Measurements from ENCODE around the gene HOXB8.

HOXB8 gene

DNA sequence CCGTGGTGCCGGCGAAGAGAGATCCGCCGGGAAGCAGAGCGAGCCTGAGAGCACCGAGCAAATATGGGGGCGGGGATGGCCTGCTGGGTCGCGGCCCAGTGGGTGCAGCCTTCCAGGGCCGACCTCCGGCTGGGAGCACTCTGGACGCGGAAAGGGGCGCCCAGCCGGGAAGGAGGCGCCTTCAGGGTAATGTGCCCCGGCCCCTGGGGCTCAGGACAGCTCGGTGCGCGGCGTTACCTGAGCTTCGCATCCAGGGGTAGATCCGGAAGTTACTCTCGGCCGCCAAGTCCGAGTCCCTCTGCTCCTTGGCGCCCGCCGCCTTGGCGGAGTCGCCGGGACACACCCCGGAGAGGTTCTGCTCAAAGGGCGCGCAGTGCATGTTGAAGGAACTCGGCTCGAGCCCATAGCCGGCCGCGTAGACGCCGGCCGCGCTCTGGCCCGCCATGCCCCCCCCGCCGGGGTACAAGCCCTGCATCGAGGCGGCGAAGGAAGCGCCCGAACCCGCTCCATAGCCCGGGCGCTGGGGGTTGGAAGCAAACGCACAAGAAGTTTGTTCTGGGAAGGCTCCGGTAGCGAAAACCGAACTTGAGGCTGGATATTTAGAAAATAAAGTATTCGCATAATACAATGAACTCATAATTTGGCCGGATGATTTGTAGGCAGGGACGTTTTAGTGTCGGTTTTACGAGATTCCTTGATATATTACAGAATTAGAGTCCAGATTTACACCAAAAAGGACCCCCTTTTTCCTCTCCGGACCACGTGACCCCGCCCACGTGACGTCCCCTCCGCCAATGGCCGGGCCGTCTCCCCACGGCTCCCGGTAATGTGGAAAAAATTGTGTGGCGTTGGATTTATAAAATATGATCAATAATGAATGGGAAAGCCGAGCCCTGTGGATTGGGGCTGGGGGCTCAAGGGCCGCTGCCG lies 4.5 kb downstream of the HOXB8 start, which contains the start of gene HOXB7:
HOXB7 (minus strand) TSS at position 736 of the 930 bp plus-strand sequence; CDS start at position 637, 99 bp downstream.
- DNase-seq = peak; percentile 75

DNA sequence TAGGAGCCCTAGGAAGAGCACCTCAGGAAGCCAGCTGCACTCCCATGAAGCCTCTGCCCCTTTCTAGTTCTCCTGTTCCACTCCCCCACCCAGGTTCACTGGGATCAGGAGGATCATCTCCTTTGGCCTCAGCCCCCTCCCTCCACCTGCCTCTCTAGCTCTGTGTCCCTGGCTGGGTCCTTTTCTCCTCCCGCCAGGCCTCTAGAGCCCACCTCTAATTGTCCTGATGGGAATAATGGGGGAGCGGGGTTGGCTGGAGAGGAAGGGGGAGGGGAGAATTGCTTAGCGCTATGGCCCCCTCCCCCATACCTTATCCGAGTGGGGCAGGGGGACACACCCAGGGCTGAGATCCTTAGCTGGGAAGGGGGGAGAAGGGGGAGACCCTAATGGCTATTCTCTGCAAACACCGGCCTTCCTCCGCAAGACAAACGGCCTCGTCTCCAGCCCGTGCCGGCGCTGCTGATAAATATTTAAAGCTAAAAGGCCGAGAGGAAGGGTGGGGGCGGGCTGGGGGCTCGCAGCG lies 5.3 kb downstream of the HOXB8 start:
- DNase-seq = no peak

DNA sequence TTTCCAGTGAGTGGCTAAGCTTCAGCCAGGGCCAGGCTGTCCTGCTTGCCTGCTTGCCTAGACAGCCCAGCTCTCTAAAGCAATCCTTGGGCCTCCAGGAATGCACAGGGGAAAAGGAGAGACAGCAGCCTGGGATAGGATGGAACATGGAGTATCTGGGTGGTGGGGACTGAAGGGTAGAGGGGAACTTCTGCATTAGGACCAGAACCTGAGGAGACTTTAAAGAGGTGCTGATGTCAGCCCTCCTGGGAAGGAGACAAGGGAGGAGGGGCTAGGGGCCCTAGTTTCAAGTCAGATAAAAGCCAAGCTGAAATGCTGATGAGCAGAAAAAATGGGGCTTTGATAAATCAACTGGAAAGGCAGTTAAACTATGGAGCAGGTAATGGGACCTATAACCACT lies 6.1 kb downstream of the HOXB8 start:
- DNase-seq = no peak

DNA sequence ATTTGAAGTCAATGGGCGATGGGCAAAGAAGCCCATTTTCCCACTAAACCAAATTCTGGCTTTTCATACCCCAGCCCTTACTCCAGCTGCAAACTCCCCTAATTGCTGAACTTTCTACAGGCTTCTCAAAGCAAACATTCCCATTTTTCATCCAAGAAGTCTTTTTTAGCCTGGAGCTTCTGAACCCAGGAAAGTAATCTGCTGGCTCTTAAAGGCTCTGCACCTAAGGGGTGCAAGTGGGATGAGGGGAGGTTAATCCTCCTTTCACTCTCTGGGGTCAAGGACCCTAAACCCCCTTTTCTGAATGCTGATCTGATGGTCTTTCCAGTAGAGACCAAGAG lies 6.6 kb downstream of the HOXB8 start:
- DNase-seq = no peak

DNA sequence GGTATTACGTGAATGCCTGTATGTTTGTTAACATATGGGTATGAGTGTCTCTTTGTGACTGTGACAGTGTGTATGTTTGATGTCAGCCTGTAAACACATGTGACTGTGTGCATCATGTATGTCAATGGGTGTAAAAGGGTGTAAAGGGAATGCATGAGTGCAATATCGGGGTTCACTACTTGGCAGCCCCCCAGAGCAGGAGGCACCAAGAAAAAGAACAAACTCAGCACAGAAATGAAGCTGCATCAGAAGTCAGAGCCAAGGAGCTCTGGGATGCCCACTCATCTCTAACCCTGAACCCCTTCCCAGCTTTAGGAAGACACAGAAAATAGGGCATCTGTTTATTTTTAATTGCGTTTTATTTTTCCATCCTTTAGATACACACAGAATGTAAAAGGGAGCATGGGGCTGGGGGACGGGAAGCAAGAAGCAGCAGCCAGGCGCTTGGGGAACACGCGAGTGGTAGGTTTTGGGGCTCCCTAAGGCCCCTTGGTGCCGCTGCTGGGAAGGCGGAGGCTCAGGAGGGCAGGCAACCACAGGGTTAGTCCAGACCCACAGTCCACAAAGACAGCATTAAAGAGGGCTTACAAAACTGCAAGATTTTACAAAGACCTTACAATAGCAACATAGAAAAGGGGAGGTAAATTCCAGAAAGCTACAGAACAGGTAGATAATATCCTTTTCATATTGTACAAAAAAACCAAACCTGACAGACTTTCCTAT lies 8.0 kb downstream of the HOXB8 start:
- no peak for DNase-seq

DNA sequence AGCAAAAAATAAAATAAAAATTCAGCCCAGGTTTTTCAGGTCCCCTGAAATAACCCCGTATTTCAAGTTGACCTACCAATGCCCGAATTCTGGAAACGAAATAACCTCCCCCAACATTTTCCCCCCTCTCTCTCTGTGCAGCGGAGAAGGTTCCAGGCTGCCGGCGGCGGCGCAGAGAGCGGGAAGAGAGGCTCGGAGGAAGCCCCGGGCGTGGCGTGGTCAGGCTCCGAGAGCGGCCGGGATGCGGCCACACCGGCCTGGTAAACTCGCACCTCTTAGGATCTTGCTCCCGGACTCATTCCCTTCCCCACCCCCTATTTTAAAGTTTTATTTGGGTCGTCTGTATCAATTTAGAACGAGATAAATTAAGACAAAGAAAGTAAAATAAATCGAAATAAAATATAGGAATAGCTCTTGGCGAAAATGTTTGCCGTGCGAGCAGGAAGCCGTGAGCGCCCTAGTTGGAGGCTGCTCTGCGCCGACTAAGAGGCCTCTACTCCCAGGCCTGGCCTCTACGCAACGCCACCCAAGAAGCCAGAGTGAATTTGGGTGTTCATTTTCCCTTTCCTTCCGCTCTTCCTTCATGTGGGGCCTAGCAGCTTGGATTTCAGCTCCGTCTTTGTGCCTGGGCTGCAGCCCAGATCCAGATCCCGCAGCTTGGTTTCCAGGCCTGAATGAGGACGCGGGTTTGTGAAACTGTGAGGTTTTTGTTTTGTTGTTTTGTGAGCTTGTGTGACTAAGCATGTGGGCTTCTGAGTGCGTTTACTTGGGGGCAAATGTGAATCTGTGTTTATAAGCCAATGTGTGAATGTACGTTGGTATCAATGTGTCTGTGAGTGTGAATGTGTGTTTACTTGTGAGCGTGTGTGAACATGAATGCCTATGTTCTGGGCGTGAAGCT lies 8.9 kb downstream of the HOXB8 start:
- no peak for DNase-seq

DNA sequence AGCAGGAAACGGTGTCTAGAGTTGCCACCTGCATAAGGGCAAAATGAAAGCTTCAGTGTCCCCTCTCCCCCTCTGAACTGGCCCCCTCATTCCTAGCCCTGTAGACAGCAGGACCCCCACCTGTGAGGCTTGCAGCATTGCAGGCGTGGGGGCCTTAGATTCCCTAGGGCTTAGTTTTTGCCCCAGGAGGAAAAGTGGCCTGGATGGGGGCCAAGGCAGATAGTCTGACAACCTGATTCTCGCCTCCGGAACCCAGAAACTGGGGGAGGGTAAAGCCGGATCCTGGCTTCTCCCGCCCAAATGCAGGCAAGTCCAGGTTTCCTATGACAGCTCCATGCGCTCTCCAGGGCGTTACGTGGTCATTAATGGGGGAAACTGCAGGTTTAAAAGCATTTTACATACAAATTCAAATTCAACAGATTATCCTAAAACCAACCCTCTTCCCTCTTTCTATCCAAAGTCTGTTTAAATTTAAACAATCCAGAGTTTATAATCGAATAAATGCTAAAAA lies 9.6 kb downstream of the HOXB8 start:
- DNase-seq = no peak

DNA sequence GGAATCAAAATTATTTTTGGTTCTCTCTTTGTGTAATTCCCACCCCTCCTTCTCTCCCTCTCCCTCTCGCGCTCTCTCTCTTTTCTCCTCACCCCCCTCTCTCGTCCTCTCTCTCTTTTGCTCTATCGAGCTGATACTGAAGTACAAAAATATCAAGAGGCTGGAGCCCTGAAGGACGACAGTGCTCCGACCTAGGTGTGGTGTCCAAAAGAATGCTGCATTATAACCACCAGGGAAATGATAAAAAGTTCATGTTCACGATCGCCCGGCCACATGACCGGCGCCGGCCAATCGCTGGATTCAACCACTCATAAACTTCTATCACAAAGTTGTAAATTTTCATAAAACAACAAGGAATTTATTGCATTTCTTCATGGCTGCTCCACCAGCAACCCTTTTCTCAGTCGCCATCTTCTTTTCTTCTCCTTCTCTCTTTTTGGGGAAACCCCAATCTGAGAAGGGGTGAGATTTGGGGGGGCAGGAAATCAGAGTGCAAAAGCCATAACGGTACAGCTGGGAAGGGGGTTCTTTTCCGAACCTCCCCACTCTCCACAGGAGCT lies 10.2 kb downstream of the HOXB8 start, which contains the start of gene HOXB6:
HOXB6 (minus strand) TSS at position 217 of the 560 bp plus-strand sequence. CDS start 6,836 bp downstream, outside the sequence.
- no peak for DNase-seq

DNA sequence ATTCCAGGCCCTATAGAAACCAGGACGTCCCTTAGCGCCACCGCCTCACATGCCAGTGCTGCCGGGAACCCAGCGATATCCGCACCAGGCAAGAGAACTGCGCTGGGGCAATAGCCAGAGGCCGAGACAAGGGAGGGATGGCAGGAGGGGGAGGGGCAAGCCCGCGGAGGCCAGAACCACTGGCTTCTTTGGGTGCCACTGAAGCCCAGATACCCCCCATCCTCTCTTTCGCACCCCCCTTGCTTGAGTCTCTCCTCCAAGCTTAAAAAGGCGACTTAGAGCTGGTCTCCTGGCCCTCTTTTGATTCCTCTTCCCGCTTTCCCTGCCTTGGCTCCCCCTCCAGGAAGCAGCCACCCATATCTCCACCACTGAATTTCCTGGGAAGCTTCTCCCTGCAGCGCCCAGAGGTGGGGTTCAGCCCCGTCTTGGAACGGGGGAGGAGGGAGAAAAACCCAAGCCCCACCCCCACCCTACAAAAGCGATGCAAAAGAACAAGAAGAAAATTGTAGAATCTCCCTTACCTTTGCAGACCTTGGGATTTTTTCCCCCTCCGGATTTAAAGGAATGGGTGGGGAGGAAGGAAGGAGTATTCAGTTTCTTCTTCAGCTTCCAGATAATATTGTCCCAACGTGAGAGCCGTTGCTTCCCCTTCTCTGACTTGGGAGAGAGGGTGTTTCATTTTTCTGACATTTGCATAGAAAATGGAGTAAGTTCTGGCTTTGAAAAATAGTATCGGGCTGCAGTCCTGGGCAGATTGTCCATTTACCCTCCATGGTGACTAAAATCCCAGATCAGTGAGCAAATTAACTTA lies 10.9 kb downstream of the HOXB8 start:
- DNase-seq = no peak

DNA sequence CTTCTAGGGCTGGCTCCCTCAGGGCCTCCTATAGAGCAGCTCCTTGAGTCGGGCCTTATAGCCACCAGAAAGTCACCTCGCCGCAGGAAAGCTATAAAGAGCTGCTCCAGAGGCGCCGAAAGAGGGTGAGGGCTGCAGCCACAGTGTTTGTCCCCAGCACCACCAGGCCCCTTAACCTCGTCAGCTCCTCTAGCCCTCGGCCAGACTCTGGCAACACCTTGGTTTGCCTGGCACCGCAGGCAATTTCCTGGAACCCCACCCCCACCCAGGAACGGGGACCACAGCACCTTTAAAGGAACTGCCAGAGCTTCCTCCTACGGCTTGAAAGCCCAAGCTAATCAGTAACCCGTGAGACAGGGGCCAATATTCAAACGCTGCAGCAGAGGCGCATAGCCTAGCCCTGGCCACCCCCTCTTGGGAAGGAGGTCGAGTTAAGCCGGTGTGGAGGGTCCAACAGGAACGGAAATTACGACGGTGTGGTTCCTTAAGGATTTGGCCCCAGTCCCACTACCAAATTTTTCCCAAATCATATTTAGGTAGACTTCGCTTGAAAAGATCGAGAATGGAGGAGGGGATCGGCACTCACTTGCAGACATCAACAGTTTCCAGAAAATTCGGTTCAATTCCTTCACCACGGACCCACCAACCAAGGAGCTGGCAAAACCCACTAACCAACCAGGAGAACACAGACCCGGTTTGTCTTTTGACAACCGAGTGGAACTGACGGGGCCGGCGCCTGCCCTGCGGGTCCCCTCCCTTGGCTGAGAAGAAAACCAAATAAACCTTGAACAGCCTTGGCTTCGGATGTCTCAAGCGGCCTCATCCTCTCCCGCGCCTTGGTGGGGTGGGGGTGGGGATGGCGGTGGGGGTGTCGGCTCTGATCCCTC lies 13.3 kb downstream of the HOXB8 start:
- no peak for DNase-seq

DNA sequence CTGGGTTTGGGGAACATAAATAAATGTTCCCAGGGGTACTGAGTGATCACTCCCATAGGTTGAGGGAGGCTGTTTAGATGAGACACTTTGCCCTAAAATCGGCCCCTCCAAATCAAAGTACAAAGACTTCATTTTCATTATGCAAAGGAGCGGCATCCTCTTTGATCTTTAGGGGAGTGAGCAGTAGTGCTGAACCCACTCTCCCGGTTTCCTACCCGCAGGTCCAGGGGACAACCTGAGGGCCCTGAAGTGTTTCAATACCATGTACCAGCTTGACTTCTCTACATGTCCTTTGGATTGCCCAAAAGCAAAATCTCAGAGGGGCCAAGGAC lies 13.9 kb downstream of the HOXB8 start:
- DNase-seq = no peak

DNA sequence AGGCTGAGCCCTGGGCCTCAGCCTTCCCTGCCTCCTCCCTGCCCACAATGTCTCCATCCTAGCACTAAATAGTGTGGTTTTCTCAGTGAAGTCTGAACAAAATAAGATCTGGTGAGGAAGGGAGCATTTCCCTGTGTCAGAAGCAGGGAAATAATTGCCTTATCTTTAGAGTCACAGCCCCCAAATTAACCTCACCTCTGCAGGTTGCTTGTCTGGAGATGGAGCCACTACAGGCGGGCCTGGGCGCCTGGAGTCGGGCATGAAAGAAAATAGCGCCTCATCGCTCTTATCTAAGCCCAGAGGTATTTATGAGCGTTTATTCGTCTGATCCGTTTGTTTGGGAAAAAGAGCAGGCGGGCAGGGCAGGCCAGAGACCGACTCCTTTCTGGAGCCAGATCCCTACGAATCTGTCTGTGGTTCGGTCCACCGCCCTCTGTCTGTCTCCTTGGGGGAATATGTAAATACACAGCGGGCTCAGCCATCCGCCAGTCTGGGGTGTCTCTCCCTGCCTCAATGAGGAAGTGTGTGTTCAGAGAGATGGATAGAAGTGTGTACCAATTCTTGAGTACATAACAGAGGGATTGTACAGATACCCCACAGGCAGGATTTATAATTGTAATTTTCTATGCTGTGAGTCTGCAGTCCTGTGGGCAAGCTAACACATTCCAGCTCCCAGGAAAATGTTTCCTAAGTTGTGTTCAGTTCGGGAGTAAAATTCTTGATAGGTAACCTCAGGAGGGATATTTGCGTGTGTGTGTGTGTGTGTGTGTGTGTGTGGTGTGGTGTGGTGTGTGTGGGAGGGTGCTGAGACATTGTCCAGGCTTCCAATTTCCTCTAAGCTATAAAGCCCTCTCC lies 14.6 kb downstream of the HOXB8 start:
- DNase-seq = no peak

DNA sequence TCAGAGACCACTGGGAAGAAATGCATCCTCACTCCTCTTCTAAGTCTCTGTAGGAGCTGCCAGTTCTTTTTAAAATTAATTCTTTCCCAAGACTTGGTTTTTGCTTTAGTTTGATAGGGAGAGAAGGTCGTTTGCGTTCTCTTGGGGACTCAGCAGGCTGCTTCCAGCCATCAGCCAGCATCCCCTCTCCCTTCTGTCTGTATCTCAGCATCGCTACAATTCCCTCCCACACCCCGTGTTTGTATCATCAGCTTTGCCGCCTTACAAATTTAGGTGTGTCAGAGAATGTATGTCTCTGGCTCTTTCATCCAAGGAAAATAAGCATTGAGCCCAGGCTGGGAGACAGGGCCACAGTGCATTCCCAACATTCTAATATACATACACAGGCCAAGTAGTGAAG lies 15.7 kb downstream of the HOXB8 start:
- DNase-seq = no peak

DNA sequence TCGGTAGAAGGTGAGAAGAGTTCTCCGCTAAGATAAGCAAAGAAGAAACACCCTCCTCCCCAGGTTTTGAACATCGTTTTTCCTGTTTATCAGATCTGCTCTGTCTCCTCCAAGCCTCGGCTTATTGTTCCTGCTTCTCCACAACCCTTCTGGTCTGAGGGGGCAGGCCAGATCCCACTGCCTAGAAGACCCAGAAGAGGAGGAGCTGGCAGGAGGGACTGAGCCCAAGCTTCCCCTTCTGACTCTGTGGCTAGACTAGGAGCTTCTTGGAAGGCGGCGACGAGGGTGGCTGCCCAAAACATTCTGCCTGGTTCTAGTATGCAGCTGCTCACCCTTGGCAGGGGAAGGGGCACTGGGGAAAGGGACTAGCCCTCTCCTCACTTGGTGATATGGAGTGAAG lies 16.4 kb downstream of the HOXB8 start:
- no peak for DNase-seq

DNA sequence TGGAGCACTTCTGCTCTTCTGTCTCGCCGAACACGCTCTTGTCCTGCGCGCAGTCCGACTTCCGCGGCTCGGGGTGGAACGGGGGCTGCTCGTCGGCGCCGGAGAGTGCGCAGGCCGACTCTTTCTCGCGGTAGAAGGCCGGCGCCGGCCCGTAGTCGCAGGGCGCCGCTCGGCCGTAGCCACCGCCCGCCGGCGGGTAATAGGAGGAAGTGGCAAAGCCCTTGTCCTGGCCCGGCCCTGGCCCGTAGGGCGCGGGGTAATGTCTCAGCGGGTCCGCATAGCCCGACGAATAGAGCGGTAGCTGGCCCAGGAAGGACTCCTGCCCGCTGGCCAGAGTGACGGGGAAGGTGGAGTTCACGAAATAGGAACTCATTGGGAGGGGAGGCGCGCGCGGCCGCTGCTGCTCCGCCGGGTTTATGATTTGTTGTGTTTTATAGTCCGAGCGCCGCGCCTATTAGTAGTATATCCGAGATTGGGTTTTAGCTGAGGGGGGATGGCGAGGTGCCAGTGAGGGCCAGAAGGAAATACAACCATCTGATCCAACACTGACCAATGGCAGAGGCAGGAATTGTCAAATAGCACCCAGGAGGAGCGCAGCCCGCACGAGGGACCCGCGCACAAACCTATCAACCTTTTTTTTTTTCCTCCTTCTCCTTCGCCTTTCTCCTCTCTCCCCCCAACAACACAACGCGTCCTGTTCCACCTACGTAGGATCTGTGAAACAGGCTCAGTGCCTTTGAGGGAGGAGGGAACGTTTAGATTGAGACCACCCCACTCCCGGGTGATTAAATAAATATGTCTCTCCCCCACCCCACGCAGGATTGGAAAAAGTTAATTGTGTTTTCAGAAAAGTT lies 17.1 kb downstream of the HOXB8 start:
- no peak for DNase-seq

DNA sequence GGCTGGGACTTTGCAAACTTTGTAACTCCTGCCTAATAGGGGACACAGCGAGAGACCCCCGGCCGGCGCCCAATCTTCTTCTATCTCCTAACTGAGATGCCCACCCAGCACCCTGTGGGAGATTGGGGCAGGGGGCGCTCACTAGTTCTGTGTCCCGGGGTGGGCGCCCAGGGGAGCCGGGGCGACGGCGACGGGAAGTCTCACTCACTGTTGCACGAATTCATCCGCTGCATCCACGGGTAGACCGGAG lies 17.6 kb downstream of the HOXB8 start:
- no peak for DNase-seq

DNA sequence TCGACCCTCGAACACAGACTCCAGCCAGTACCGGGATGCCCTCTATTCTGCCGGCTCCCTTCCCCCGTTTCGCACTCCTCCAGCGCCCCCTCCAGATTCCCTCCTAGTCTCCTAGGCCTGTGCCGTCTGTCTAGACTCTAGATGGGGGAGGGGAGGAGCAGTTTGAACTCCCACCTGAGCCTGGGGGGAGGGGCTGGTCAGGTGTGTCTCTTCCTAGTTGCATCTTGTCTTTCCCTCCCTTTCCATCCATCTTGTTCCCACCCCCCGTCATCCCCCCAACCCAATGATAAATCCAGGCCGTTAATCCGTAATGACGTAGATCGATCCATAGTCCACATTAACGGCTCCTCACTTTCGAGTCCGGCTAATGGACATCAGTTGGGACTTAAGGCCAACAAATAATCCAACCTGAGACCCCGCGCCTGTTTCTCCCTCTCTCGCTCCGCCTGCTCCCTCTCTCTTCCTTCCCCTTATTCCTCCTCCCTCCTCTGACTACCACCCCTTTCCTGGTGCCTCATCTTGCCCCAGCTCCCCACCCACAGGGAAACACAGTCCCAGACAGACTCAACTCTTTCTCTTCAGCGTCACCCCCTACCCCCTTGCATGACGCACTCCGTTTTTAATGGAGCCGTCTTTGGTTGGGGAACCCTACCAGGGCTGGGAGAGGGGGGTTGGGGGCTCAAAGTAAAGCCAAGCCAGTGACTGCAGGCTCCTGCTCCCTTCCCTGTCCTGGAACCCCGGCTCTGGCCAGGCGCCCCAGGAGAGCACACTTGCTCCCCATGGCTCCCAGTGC lies 18.2 kb downstream of the HOXB8 start:
- DNase-seq = no peak

Data from right hindlimb (tissue), 1 donor.